T47D (cell line): Measurements from ENCODE around the gene NOC3L.
"Not testable (repeated sequence)": the region's sequence is repeated elsewhere in the genome, so short reads cannot be mapped to it uniquely, and the experiment has no call there.

Experiments
- DNase-seq, 2 experiments: peaks; one replicate each; pipeline versions ENCODE4 v3.0.0 to v3.0.0-alpha.2; 2011 to 2012; ENCODE audit warnings: low read depth in 1 of 2, low spot score in 1 of 2
- JUND ChIP-seq: IDR thresholded peaks from 2 replicates; pipeline ENCODE4 v1.6.1; 2012; ENCODE audit warnings: low read depth
- in situ Hi-C: cut with HindIII; loops from 2 replicates; pipeline ENCODE4 v1.10.0; 2016; ENCODE audit warnings: low sequenced_read_pairs, low pct_unique_long_range_greater_than_20kb

Gene NOC3L

DNA sequence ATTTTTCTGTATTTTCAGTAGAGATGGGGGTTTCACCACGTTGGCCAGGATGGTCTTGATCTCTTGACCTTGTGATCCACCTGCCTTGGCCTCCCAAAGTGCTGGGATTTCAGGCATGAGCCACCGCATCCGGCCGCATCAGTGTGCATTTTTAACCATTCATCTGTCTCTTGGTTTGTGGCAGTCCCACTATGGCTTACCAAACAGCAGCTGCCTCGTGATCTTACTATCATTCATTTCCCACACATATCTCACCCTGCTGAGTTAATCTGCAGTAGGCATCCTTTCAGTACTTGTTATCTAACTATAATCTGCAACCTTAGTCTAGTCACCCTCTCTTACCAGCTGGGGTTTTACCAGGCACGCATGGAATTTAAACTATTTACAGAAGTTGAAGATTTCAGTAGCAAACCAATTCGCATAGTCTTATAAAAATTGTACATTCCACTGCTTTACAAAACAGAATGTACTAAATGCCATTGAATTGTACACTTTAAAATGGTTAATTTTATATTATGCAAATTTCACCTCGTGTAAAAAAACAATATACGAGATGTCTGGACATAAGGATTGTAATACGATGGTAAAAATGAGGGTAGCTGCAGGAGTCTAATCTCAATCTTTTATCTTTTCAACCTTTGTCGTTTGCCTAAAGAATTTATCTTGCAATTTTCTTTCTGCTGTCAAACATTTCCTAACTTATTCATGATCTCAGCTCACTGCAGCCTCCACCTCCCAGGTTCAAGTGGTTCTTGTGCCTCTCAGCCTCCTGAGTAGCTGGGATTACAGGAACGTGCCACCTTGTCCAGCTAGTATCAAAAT, 35.0 kb upstream of the NOC3L start:
- DNase-seq: no peak
- TF ChIP-seq JUND: no peak
- in situ Hi-C loops: no loop called here

GRCh38 chr10:94392117-94392516, 29.4 kb upstream of the NOC3L start:
- DNase-seq, in situ Hi-C loops: not testable (repeated sequence)

GRCh38 chr10:94385733-94386132, 23.0 kb upstream of the NOC3L start:
- in situ Hi-C loops, DNase-seq: not testable (repeated sequence)

DNA sequence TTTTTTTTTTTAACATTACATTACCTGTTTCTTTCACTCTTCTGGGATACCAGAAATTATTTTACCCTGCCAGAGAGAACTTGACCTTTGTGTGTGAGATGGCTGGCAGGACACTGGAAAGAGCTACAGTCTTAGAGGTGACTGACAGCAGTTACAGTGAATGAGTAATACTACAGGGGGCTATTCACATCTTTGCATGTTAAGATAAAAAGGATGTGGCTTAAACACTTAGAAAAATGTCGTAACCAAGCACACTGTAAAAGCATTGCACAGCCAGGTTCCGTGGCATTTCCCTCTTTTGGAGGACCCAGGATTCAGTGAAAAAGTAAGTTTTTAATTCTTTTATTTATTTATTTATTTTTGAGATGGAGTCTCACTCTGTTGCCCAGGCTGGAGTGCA, 20.8 kb upstream of the NOC3L start:
- in situ Hi-C loops: no loop called here
- DNase-seq: no peak
- no peak for TF ChIP-seq JUND

DNA sequence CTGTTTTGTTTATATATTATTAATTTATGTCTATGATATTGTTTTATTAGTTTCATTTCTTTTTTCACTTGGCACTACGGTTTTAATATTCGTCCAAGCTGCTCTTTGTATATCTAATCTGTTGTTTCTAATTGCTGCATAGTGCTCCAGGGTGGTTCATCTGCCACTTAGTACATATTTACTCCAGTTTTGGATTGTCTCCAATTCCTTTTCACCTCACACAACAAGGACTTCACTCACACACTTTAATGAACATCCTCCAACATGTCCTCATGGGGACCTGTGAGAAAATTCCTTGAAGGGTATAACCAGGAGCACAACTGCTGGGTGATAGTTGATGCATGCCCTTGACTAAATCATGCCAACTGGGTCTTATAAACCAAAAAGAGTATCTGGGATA, 14.1 kb upstream of the NOC3L start:
- TF ChIP-seq JUND: no peak
- in situ Hi-C loops: no loop called here
- peak in 1 of 2 experiments; percentile 13 for DNase-seq

DNA sequence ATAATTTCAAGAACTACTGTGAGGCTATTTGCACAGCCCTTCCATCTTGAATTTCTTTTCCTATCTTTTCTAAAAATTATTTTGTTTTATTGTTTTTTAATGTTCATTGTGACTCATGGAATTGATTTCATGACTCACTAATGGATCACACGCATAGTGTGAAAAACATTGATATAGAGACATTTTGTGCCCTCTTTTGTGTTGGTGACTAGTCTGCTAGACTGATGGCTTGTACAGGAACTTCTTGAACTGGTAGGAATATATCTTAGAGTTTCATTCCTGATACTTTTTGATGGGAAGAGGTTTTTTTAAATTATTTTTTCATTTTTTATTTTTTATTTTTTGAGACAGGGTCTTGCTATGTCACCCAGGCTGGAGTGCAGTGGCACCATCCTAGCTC, 12.6 kb upstream of the NOC3L start:
- in situ Hi-C loops: no loop called here
- no peak for DNase-seq
- TF ChIP-seq JUND: no peak

GRCh38 chr10:94370501-94370900, 7.8 kb upstream of the NOC3L start:
- no peak for TF ChIP-seq JUND
- in situ Hi-C loops: no loop called here

GRCh38 chr10:94366382-94366781, 3.6 kb upstream of the NOC3L start:
- TF ChIP-seq JUND: no peak
- in situ Hi-C loops: no loop called here

More at GRCh38 chr10:94370501-94370900, 7.8 kb upstream of the NOC3L start:
- no peak for DNase-seq

DNA sequence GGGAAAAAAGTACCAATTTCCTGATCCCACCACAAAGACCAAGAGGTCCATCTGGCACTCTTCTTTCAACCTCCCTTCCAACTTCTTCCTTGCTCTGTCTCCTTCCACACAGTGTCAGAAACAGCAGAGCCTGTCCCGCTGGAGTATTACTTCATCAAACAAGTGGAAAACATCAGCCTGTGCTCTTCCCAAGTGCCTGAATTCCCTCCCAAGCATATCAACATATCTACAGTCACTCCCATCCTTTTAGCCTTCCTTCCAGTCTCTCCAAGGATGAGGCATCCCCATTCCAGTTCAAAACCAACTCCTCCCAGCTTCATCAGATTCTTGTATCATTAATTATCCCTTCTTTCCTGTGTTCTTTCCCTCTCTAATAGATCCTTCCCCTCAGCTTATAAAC, 1.7 kb upstream of the NOC3L start:
- DNase-seq: no peak
- in situ Hi-C loops: no loop called here
- TF ChIP-seq JUND: no peak

More at GRCh38 chr10:94366382-94366781, 3.6 kb upstream of the NOC3L start:
- no peak for DNase-seq

DNA sequence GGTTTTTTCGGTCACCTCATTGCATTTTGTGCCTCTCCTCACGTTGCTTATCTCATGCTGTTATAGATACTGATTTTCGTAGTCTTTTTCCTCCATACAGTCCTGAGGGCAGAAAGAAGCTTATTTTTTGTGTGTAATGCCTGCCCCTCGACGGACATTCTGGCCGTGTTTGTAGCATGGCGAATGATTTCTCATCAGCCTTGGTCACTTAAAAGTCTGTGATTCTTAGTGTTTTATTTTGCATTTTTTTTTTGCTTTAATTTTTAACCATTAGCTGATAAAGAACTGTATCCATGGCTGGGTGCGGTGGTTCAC, 469 bp upstream of the NOC3L start:
- no peak for DNase-seq
- in situ Hi-C loops: no loop called here
- no peak for TF ChIP-seq JUND

GRCh38 chr10:94361171-94361794, 1.5 kb downstream of the NOC3L start:
- DNase-seq: peak in 1 of 2 experiments; percentile 69
- in situ Hi-C loops: no loop called here
- no peak for TF ChIP-seq JUND

DNA sequence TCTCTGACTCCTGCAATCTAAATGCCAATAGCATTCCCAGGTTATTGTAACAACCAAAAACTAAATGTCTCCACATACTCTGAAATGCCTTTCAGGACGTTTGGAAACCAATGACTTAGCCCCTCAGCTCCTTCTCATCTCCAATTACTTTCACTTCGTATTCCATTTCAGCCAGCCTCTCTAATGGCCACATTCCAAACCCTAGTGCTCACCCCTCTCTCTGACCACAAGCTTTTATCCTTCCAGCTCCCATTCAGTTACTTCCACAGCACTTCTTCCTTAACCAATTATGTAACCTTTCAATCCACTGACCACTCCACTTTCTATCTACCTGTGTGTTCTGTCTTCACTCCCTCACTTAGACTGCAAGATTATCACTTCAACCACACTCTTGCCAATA, 4.3 kb downstream of the NOC3L start:
- DNase-seq: no peak
- TF ChIP-seq JUND: no peak
- in situ Hi-C loops: no loop called here

- DNase-seq: no peak
- TF ChIP-seq JUND: no peak
- in situ Hi-C loops: no loop called here
Measured at GRCh38 chr10:94357193-94357592, 5.5 kb downstream of the NOC3L start.

GRCh38 chr10:94355841-94356240, 6.9 kb downstream of the NOC3L start:
- in situ Hi-C loops: no loop called here
- DNase-seq: no peak
- no peak for TF ChIP-seq JUND
